WTC11 (cell line): Measurements from ENCODE around the gene PPP1R37. TPM values are rescaled to one million over a fixed set of nuclear protein-coding genes. Genes with fewer than 3 reads are reported as not detected.
A peak's percentile ranks its signal among the peaks of the same experiment; 100 is the strongest.

ENCODE experiments used
- ATAC-seq: fragments of 200-7000 bp; cut with Tn5 transposase; 2 replicates; pipeline ENCODE4 v1.10.0; 2021; ENCODE audit warnings: mild to moderate bottlenecking, moderate library complexity
- CTCF ChIA-PET: fragments of 300-600 bp; sonication (Branson Sonifier 250); formaldehyde crosslinking; loops from one replicate; lab custom pipeline; 2021; ENCODE audit warnings: antibody characterized with exemption; lab: Charles Lee
- POLR2A ChIA-PET: fragments of 350-600 bp; sonication (Branson Sonifier 250); formaldehyde crosslinking; loops from one replicate; lab custom pipeline; 2021; ENCODE audit warnings: antibody characterized with exemption; lab: Charles Lee
- DNase-seq: peaks from one replicate; pipeline ENCODE4 v3.0.0; 2021; ENCODE audit warnings: low spot score
- H3K27ac Mint-ChIP-seq: 2 replicates; pipeline ENCODE4 v1.8.0; 2021; ENCODE audit warnings: mixed read lengths
- H3K27me3 Mint-ChIP-seq: 2 replicates; pipeline ENCODE4 v1.8.0; 2021; ENCODE audit warnings: low read depth, mild to moderate bottlenecking, moderate library complexity, mixed read lengths
- H3K36me3 Mint-ChIP-seq: 2 replicates; pipeline ENCODE4 v1.8.0; 2021; ENCODE audit warnings: mixed read lengths
- H3K4me1 Mint-ChIP-seq: 2 replicates; pipeline ENCODE4 v1.8.0; 2022; ENCODE audit warnings: mixed read lengths
- H3K4me3 Mint-ChIP-seq: 2 replicates; pipeline ENCODE4 v1.8.0; 2021; ENCODE audit warnings: mild to moderate bottlenecking, moderate library complexity, mixed read lengths
- H3K9me3 Mint-ChIP-seq: 2 replicates; pipeline ENCODE4 v1.8.0; 2021; ENCODE audit warnings: mixed read lengths
- ARID4B ChIP-seq: sonication (generic); formaldehyde crosslinking; IDR thresholded peaks from 2 replicates; pipeline ENCODE4 v1.8.0; 2023; ENCODE audit warnings: missing genetic modification reagents, mild to moderate bottlenecking, borderline replicate concordance
- ATF3 ChIP-seq: sonication (generic); formaldehyde crosslinking; conservative IDR thresholded peaks from 2 replicates; pipeline ENCODE4 v1.8.1; 2022; ENCODE audit warnings: mild to moderate bottlenecking, missing genetic modification reagents
- CBFB ChIP-seq: sonication (generic); formaldehyde crosslinking; IDR thresholded peaks from 2 replicates; pipeline ENCODE4 v1.8.1; 2022; ENCODE audit warnings: mild to moderate bottlenecking, low read depth, missing genetic modification reagents
- CREB1 ChIP-seq: sonication (generic); formaldehyde crosslinking; IDR thresholded peaks from 2 replicates; pipeline ENCODE4 v1.8.0; 2023; ENCODE audit warnings: mild to moderate bottlenecking, missing genetic modification reagents
- E2F4 ChIP-seq: sonication (generic); formaldehyde crosslinking; IDR thresholded peaks from 2 replicates; pipeline ENCODE4 v1.8.1; 2022; ENCODE audit warnings: low read depth, mild to moderate bottlenecking, moderate library complexity, missing genetic modification reagents, borderline replicate concordance
- EMX1 ChIP-seq: fragments of 250-450 bp; sonication (Bioruptor Pico); IDR thresholded peaks from 2 replicates; pipeline ENCODE4 v1.8.0; 2021; ENCODE audit warnings: mild to moderate bottlenecking
- ERG ChIP-seq: fragments of 250-450 bp; sonication (Bioruptor Pico); IDR thresholded peaks from 2 replicates; pipeline ENCODE4 v1.8.0; 2021; ENCODE audit warnings: mild to moderate bottlenecking
- GRHL2 ChIP-seq: fragments of 250-450 bp; sonication (Bioruptor Pico); IDR thresholded peaks from 2 replicates; pipeline ENCODE4 v1.8.0; 2022; ENCODE audit warnings: mild to moderate bottlenecking, moderate library complexity; ENCODE audit not compliant: insufficient replicate concordance, severe bottlenecking
- NFE2L1 ChIP-seq: sonication (generic); formaldehyde crosslinking; IDR thresholded peaks from 2 replicates; pipeline ENCODE4 v1.8.1; 2023; ENCODE audit warnings: missing genetic modification reagents
- PREB ChIP-seq: sonication (generic); formaldehyde crosslinking; IDR thresholded peaks from 2 replicates; pipeline ENCODE4 v1.8.1; 2022; ENCODE audit warnings: mild to moderate bottlenecking, missing genetic modification reagents, moderate library complexity, borderline replicate concordance
- SMAD4 ChIP-seq: sonication (generic); formaldehyde crosslinking; IDR thresholded peaks from 2 replicates; pipeline ENCODE4 v1.8.0; 2022; ENCODE audit warnings: mild to moderate bottlenecking, missing genetic modification reagents
- ZBTB43 ChIP-seq: sonication (generic); formaldehyde crosslinking; IDR thresholded peaks from 2 replicates; pipeline ENCODE4 v1.8.1; 2023; ENCODE audit warnings: mild to moderate bottlenecking, missing genetic modification reagents
- ZNF138 ChIP-seq: sonication (generic); formaldehyde crosslinking; conservative IDR thresholded peaks from 2 replicates; pipeline ENCODE4 v1.8.1; 2022; ENCODE audit warnings: mild to moderate bottlenecking, moderate library complexity, missing genetic modification reagents
- ZNF532 ChIP-seq: fragments of 250-450 bp; sonication (Bioruptor Pico); IDR thresholded peaks from 2 replicates; pipeline ENCODE4 v1.9.0; 2021; ENCODE audit warnings: mild to moderate bottlenecking, borderline replicate concordance
- total RNA-seq: library from RNA; stranded (reverse); gene quantifications from 3 replicates; pipeline ENCODE4 v1.2.3, GENCODE V29; 2021

The PPP1R37 gene
- total RNA-seq, 1 experiment from 2014 or later, result 35.4 TPM

GRCh38 chr19:45049073-45049736, 43.8 kb upstream of the PPP1R37 start:
- no peaks in the 10 kb centered on the region for H3K9me3 Mint-ChIP-seq
- peak overlapping the region; percentile 88 for H3K27ac Mint-ChIP-seq
- TF ChIP-seq SMAD4 (CRISPR knock-in tag) (no peak), EMX1 (CRISPR knock-in tag) (no peak), ERG (CRISPR knock-in tag) (no peak), ZBTB43 (CRISPR knock-in tag) (no peak), CREB1 (CRISPR knock-in tag) (no peak), GRHL2 (CRISPR knock-in tag) (no peak), ATF3 (CRISPR knock-in tag) (no peak), CBFB (no peak), PREB (CRISPR knock-in tag) (no peak), NFE2L1 (CRISPR knock-in tag) (no peak), E2F4 (no peak), ZNF532 (CRISPR knock-in tag) (no peak), ZNF138 (CRISPR knock-in tag) (no peak), ARID4B (no peak)
- H3K36me3 Mint-ChIP-seq, result peaks cover 40% of the 10 kb centered on the region
- ATAC-seq (no peak), DNase-seq (no peak)
- H3K4me1 Mint-ChIP-seq, result no peaks in the 10 kb centered on the region
- H3K27me3 Mint-ChIP-seq, result no peaks in the 10 kb centered on the region
- POLR2A ChIA-PET, result no interaction called here
- CTCF ChIA-PET, result interaction anchor here (1.6 to 1.7 kb wide), 2 partner anchors 10 to 60 kb away, joined by 5 to 9 read pairs; no protein-coding TSS in a partner anchor
- H3K4me3 Mint-ChIP-seq, result no peak overlapping the region
